Heart left ventricle (tissue), 13 donors: ENCODE results near the gene DNMT3A.

Source experiments
- CTCF ChIP-seq, 12 donors: fragments of 200-600 bp; sonication (generic) in 4 of 12; IDR thresholded peaks; one replicate each; pipeline versions ENCODE4 v1.5.0 to v1.8.0; 2018 to 2022; ENCODE audit warnings: antibody characterized with exemption in 12 of 12, mild to moderate bottlenecking in 5 of 12
- POLR2A ChIP-seq, 2 donors: fragments of 450-650 bp; IDR thresholded peaks; one replicate each; pipeline ENCODE4 v1.6.1; 2017; ENCODE audit warnings: antibody characterized with exemption in 2 of 2, mild to moderate bottlenecking in 2 of 2, moderate library complexity in 2 of 2
- donor health status: ischemic (EF 13 %, LVEDD 7.1; RV severe dilation, severe dysfunction).
- donor health status: DM: no; HTN: yes; CAD: no.
- donor health status: DM: no; HTN: no; CAD: no.
- donor health status: ischemic (EF 25% LVEDD 6.9; RV normal size, moderate dysfunction).
- donor health status: ischemic (EF 25% LVEDD 5.7; RV mildly dilated, moderate dysfunction).
- donor health status: ischemic (EF 35%, LVEDD 5.7; RV mildly dilated, moderate dysfunction).
- donor health status: nonischemic (EF 11% LVEDD 7.7; RV severe dilation, severe dysfunction).
- donor health status: DM: yes; HTN: yes; CAD: no.
- donor health status: PGD.
- donor health status: ischemic (EF 29% LVEDD 5.4; RV normal size, mild dysfunction).
- donor health status: nonischemic (EF 23%, LVEDD 6.1; RV moderate dilation, normal function).

- TF ChIP-seq CTCF (IDR thresholded peaks at IDR 0.05) (no peak), POLR2A (IDR thresholded peaks at IDR 0.05) (no peak)
Measured at GRCh38 chr2:25234738-25235137, 107.0 kb downstream of the DNMT3A start.
